Trophoblast cell (in vitro differentiated cells and primary cell): ENCODE measurements around the gene FAM120B.

Source experiments
- DNase-seq, 2 donors: peaks; one replicate each; pipeline ENCODE4 v3.0.0-alpha.2; 2016
- H2AFZ ChIP-seq: 2 replicates; pipeline ENCODE4 v1.6.1; 2013; ENCODE audit warnings: low read length, moderate library complexity, mild to moderate bottlenecking; ENCODE audit not compliant: insufficient read depth, poor library complexity
- H2AK5ac ChIP-seq: 2 replicates; pipeline ENCODE4 v1.6.1; 2013; ENCODE audit warnings: mild to moderate bottlenecking, low read length
- H2BK120ac ChIP-seq: 2 replicates; pipeline ENCODE4 v1.6.1; 2013; ENCODE audit warnings: low read length, mild to moderate bottlenecking, moderate library complexity; ENCODE audit not compliant: insufficient read depth, poor library complexity
- H2BK12ac ChIP-seq: 2 replicates; pipeline ENCODE4 v1.6.1; 2013; ENCODE audit warnings: mild to moderate bottlenecking, low read length, moderate library complexity
- H2BK5ac ChIP-seq: 2 replicates; pipeline ENCODE4 v1.6.1; 2013; ENCODE audit warnings: low read length, low read depth, moderate library complexity, mild to moderate bottlenecking; ENCODE audit not compliant: poor library complexity
- H3K14ac ChIP-seq: 2 replicates; pipeline ENCODE4 v1.6.1; 2013; ENCODE audit warnings: mild to moderate bottlenecking, low read length
- H3K18ac ChIP-seq: 2 replicates; pipeline ENCODE4 v1.6.1; 2013; ENCODE audit warnings: mild to moderate bottlenecking, low read length
- H3K23ac ChIP-seq: 2 replicates; pipeline ENCODE4 v1.6.1; 2013; ENCODE audit warnings: low read length
- H3K27ac ChIP-seq: 2 replicates; pipeline ENCODE4 v1.5.1; 2013; ENCODE audit warnings: low read depth, mild to moderate bottlenecking, inconsistent platforms, low read length, moderate library complexity
- H3K27me3 ChIP-seq: 2 replicates; pipeline ENCODE4 v1.6.1; 2013; ENCODE audit warnings: inconsistent platforms, mild to moderate bottlenecking, low read length, moderate library complexity; ENCODE audit not compliant: insufficient read depth
- H3K36me3 ChIP-seq, 2 experiments: 1 replicate in 1 of 2; 2 replicates in 1 of 2; pipeline ENCODE4 v1.6.1; 2013; ENCODE audit warnings: low read length in 2 of 2, mild to moderate bottlenecking in 2 of 2, moderate library complexity in 1 of 2; ENCODE audit not compliant: insufficient read depth in 2 of 2, control insufficient read depth in 1 of 2
- H3K4ac ChIP-seq: 2 replicates; pipeline ENCODE4 v1.6.1; 2013; ENCODE audit warnings: low read depth, mild to moderate bottlenecking, low read length, moderate library complexity
- H3K4me1 ChIP-seq, 2 experiments: 1 replicate in 1 of 2; 2 replicates in 1 of 2; pipeline ENCODE4 v1.6.1; 2013; ENCODE audit warnings: low read length in 2 of 2, mild to moderate bottlenecking in 2 of 2, moderate library complexity in 1 of 2; ENCODE audit not compliant: insufficient read depth in 2 of 2, control insufficient read depth in 1 of 2
- H3K4me2 ChIP-seq: 2 replicates; pipeline ENCODE4 v1.6.1; 2013; ENCODE audit warnings: inconsistent platforms, mild to moderate bottlenecking, low read length, moderate library complexity
- H3K4me3 ChIP-seq: 2 replicates; pipeline ENCODE4 v1.5.1; 2013; ENCODE audit warnings: mild to moderate bottlenecking, low read depth, low read length, inconsistent platforms
- H3K79me1 ChIP-seq: one replicate; pipeline ENCODE4 v1.6.1; 2013; ENCODE audit warnings: low read length
- H3K79me2 ChIP-seq: 2 replicates; pipeline ENCODE4 v1.6.1; 2013; ENCODE audit warnings: low read length, mild to moderate bottlenecking; ENCODE audit not compliant: control insufficient read depth, insufficient read depth, poor library complexity
- H3K9ac ChIP-seq: 2 replicates; pipeline ENCODE4 v1.6.1; 2013; ENCODE audit warnings: mild to moderate bottlenecking, low read length
- H3K9me3 ChIP-seq: 2 replicates; pipeline ENCODE4 v1.6.1; 2013; ENCODE audit warnings: low read depth, mild to moderate bottlenecking, control low read depth, inconsistent platforms, low read length; ENCODE audit not compliant: insufficient read depth
- H4K12ac ChIP-seq: 2 replicates; pipeline ENCODE4 v1.6.1; 2013; ENCODE audit warnings: low read depth, mild to moderate bottlenecking, low read length, moderate library complexity
- H4K8ac ChIP-seq: 2 replicates; pipeline ENCODE4 v1.6.1; 2013; ENCODE audit warnings: low read depth, mild to moderate bottlenecking, low read length, moderate library complexity
- H4K91ac ChIP-seq: one replicate; pipeline ENCODE4 v1.6.1; 2013; ENCODE audit warnings: low read depth, mild to moderate bottlenecking, low read length, moderate library complexity
- WGBS: extraction: QIAGEN DNeasy Blood & Tissue Kit; methylation state at CpG from one replicate; pipeline ENCODE4 v1.1.7; 2013; ENCODE audit warnings: missing lambda C conversion rate; ENCODE audit not compliant: insufficient read length, insufficient coverage; ENCODE audit errors: extremely low coverage; 5-methylcytosine and 5-hydroxymethylcytosine counted together

Gene FAM120B

DNA sequence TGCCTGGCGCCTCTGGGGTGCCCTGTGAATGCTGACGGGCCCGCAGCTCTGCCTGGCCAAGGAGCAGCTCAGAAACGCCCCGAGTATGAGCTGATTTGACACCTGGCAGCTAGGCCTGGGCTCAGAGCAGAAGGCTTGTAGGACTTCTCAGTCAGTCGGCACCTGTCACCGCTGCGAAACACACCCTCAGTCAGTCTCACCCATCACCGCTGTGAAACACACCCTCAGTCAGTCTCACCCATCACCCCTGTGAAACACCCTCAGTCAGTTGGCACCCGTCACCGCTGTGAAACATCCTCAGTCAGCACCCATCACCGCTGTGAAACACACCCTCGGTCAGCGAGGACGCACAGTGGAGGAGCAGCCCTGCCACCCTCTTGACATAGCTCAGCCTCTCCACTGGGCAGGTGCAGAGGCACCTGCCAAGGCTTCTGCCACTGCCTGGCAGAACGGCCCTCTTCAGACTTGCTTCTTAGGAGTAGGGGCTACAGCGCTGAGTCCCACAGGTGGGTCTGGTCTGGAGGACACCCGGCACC is 137.6 kb downstream of the FAM120B start:
- H2AFZ ChIP-seq = no peak overlapping the region

DNA sequence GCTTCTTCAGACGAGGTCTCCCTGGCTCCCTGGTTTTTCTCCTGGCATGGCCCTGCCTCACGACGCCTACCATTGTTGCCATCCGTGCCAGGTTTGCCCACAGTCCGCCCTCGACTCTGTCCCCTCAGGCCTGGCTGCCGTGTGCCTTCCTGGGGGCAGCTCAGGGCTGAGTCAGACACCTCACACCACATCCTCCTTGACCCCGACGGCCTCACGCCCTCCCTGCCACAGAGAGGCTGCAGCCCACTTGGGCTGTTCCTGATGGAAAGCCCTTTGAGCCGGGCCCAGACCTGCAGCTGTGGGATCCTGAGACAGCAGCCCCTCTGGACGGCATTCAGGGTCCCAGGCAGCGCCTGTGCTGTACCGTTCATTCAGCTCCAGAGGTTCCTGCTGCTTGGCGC is 138.3 kb downstream of the FAM120B start:
- Histone ChIP-seq H2AK5ac (no peak overlapping the region), H4K12ac (no peak overlapping the region), H2BK5ac (no peak overlapping the region), H3K4ac (no peak overlapping the region), H3K4me3 (no peak overlapping the region), H2AFZ (no peak overlapping the region), H4K8ac (no peak overlapping the region), H3K9me3 (no peaks in the 10 kb centered on the region), H3K36me3 (no peaks in the 10 kb centered on the region), H3K27ac (no peak overlapping the region), H2BK12ac (no peak overlapping the region), H3K4me2 (no peak overlapping the region), H3K4me1 (peaks cover 0 to 2% of the 10 kb centered on the region in 2 experiments), H2BK120ac (no peak overlapping the region), H3K27me3 (no peaks in the 10 kb centered on the region), H3K79me2 (no peaks in the 10 kb centered on the region), H3K14ac (no peak overlapping the region), H3K18ac (no peak overlapping the region), H3K9ac (no peak overlapping the region), H4K91ac (no peak overlapping the region), H3K23ac (no peak overlapping the region), H3K79me1 (no peaks in the 10 kb centered on the region)
- no CpG with 5 or more reads among the region's 15 CpGs for WGBS
- DNase-seq = no peak

More for the DNA sequence above, 137.6 kb downstream of the FAM120B start:
- H3K79me2 ChIP-seq = no peaks in the 10 kb centered on the region
- H3K4me1 ChIP-seq = peaks cover 0 to 2% of the 10 kb centered on the region in 2 experiments
- H4K91ac ChIP-seq = no peak overlapping the region
- H3K9me3 ChIP-seq = no peaks in the 10 kb centered on the region
- H3K36me3 ChIP-seq = no peaks in the 10 kb centered on the region
- no peak overlapping the region for H3K23ac ChIP-seq
- H4K12ac ChIP-seq = no peak overlapping the region
- no peak overlapping the region for H3K4me2 ChIP-seq
- no peak overlapping the region for H2BK12ac ChIP-seq
- H3K27ac ChIP-seq = no peak overlapping the region
- H3K27me3 ChIP-seq = no peaks in the 10 kb centered on the region
- H2BK5ac ChIP-seq = no peak overlapping the region
- H3K9ac ChIP-seq = no peak overlapping the region
- H3K14ac ChIP-seq = no peak overlapping the region
- H2AK5ac ChIP-seq = no peak overlapping the region
- H3K4ac ChIP-seq = no peak overlapping the region
- H3K4me3 ChIP-seq = no peak overlapping the region
- no peak overlapping the region for H3K18ac ChIP-seq
- no peak for DNase-seq
- H2BK120ac ChIP-seq = no peak overlapping the region
- WGBS = no CpG with 5 or more reads among the region's 18 CpGs
- H4K8ac ChIP-seq = no peak overlapping the region
- no peaks in the 10 kb centered on the region for H3K79me1 ChIP-seq

DNA sequence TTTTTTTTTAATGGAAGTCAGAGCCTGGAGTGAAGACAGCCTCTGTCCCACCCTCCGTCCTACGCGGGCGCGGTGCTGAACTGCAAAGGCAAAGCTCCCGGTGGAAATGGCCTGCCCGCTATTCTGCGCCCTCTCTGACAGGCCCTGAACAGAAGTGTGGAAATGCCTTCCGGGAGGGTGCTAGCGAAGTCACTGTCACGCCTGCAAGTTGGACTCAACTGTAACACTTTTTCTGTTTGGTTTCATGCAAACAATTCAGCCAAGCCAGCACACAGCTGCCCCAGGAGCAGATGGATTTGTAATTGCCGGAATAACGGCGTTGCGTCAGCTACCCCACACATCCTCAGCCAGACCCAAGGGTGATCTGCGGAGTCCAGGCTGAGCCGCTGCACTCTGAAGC is 138.9 kb downstream of the FAM120B start:
- no peak overlapping the region for H4K8ac ChIP-seq
- H3K27me3 ChIP-seq = no peaks in the 10 kb centered on the region
- no peaks in the 10 kb centered on the region for H3K4me1 ChIP-seq
- H2BK12ac ChIP-seq = no peak overlapping the region
- no peak for DNase-seq
- H3K4me2 ChIP-seq = no peak overlapping the region
- H3K9ac ChIP-seq = no peak overlapping the region
- no peak overlapping the region for H4K12ac ChIP-seq
- H2AK5ac ChIP-seq = no peak overlapping the region
- H3K36me3 ChIP-seq = no peaks in the 10 kb centered on the region
- no peaks in the 10 kb centered on the region for H3K9me3 ChIP-seq
- H3K4ac ChIP-seq = no peak overlapping the region
- no peak overlapping the region for H3K27ac ChIP-seq
- no peaks in the 10 kb centered on the region for H3K79me1 ChIP-seq
- H2BK5ac ChIP-seq = no peak overlapping the region
- no peak overlapping the region for H2BK120ac ChIP-seq
- no peak overlapping the region for H3K14ac ChIP-seq
- no peaks in the 10 kb centered on the region for H3K79me2 ChIP-seq
- no peak overlapping the region for H3K4me3 ChIP-seq
- H2AFZ ChIP-seq = no peak overlapping the region
- no peak overlapping the region for H3K18ac ChIP-seq
- H4K91ac ChIP-seq = no peak overlapping the region
- no CpG with 5 or more reads among the region's 17 CpGs for WGBS
- H3K23ac ChIP-seq = no peak overlapping the region

DNA sequence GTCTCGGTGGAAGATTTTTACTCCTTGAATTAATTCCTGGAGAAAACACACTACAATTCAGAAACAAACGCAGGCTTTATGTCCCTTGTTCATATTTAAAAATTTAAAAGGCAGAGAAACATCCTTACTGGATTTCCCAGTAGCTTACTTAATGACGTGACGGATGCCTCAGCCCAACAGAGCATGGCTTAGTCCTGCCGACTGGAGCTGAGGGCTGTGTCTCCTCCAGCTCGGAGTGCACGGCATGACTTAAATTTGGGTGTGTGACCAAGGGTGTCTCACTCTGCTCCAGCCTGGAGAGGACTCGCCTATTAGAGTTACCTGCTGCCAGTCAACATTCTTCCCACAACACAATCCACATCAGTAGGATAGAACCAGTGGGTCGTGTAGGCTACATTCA is 139.4 kb downstream of the FAM120B start:
- no CpG with 5 or more reads among the region's 9 CpGs for WGBS
- H3K27ac ChIP-seq = no peak overlapping the region

More for the DNA sequence above, 139.4 kb downstream of the FAM120B start:
- Histone ChIP-seq H3K4ac (no peak overlapping the region), H2BK5ac (no peak overlapping the region), H3K9me3 (no peaks in the 10 kb centered on the region), H3K14ac (no peak overlapping the region), H3K27me3 (no peaks in the 10 kb centered on the region), H2BK12ac (no peak overlapping the region), H3K4me1 (no peaks in the 10 kb centered on the region), H3K23ac (no peak overlapping the region), H2AK5ac (no peak overlapping the region), H3K18ac (no peak overlapping the region), H2AFZ (no peak overlapping the region), H4K8ac (no peak overlapping the region), H3K79me1 (no peaks in the 10 kb centered on the region), H3K4me3 (no peak overlapping the region), H4K12ac (no peak overlapping the region), H3K4me2 (no peak overlapping the region), H3K79me2 (no peaks in the 10 kb centered on the region), H2BK120ac (no peak overlapping the region), H4K91ac (no peak overlapping the region), H3K9ac (no peak overlapping the region), H3K36me3 (no peaks in the 10 kb centered on the region)
- DNase-seq = no peak
